CD14-positive monocyte (primary cell): Measurements from ENCODE around the gene MORC1. TPM values are rescaled to one million over a fixed set of nuclear protein-coding genes. Genes with fewer than 3 reads are reported as not detected.

Experiments
- DNase-seq, 3 donors: peaks; one replicate each; pipeline ENCODE4 v3.0.0-alpha.2; 2011 to 2022
- H2AFZ ChIP-seq: 2 replicates; pipeline ENCODE4 v1.6.0; 2012; ENCODE audit warnings: mild to moderate bottlenecking, low read depth, low read length, inconsistent platforms; ENCODE audit not compliant: insufficient read depth, poor library complexity, severe bottlenecking
- H3K27ac ChIP-seq, 2 donors: 1 replicate in 1 of 2; 2 replicates in 1 of 2; pipeline ENCODE4 v1.5.1; 2012 to 2013; ENCODE audit warnings: low read length in 2 of 2, control low read depth in 1 of 2, inconsistent platforms in 1 of 2, low read depth in 1 of 2, mild to moderate bottlenecking in 1 of 2
- H3K27me3 ChIP-seq, 2 donors: one replicate each; pipeline versions ENCODE4 v1.6.0 to v1.6.1; 2011 to 2013; ENCODE audit warnings: low read length in 2 of 2; ENCODE audit not compliant: control insufficient read depth in 2 of 2, insufficient read depth in 2 of 2
- H3K36me3 ChIP-seq, 2 donors: replicated peaks in 1 of 2; 1 replicate in 1 of 2; 2 replicates in 1 of 2; pipeline versions ENCODE4 v1.5.1 to v1.6.1; 2012 to 2013; ENCODE audit warnings: low read length in 2 of 2, control low read depth in 1 of 2, inconsistent platforms in 1 of 2, mild to moderate bottlenecking in 1 of 2; ENCODE audit not compliant: insufficient read depth in 2 of 2, control insufficient read depth in 1 of 2
- H3K4me1 ChIP-seq, 2 donors: 1 replicate in 1 of 2; 2 replicates in 1 of 2; pipeline versions ENCODE4 v1.5.1 to v1.6.1; 2012 to 2013; ENCODE audit warnings: low read length in 2 of 2, control low read depth in 1 of 2, inconsistent platforms in 1 of 2, mild to moderate bottlenecking in 1 of 2, moderate library complexity in 1 of 2; ENCODE audit not compliant: insufficient read depth in 2 of 2, control insufficient read depth in 1 of 2
- H3K4me2 ChIP-seq: replicated peaks from 2 replicates; pipeline ENCODE3; 2012; ENCODE audit warnings: low read length, moderate library complexity, mild to moderate bottlenecking; ENCODE audit not compliant: poor library complexity, severe bottlenecking; ENCODE audit errors: extremely low read depth
- H3K4me3 ChIP-seq, 3 experiments: fragments of 200-600 bp in 1 of 3; sonication (generic) in 1 of 3; replicated peaks in 1 of 3; 1 replicate in 2 of 3; 2 replicates in 1 of 3; pipeline ENCODE4 v1.5.1; 2011 to 2013; ENCODE audit warnings: low read length in 3 of 3, mild to moderate bottlenecking in 3 of 3, control low read depth in 2 of 3, low read depth in 2 of 3, inconsistent platforms in 1 of 3, moderate library complexity in 1 of 3
- H3K79me2 ChIP-seq: 2 replicates; pipeline ENCODE4 v1.6.0; 2012; ENCODE audit warnings: mild to moderate bottlenecking, control low read depth, inconsistent platforms, low read length, moderate library complexity; ENCODE audit not compliant: insufficient read depth
- H3K9ac ChIP-seq: 2 replicates; pipeline ENCODE4 v1.6.0; 2017; ENCODE audit warnings: low read length, mild to moderate bottlenecking; ENCODE audit not compliant: insufficient read depth, poor library complexity, severe bottlenecking
- H3K9me3 ChIP-seq, 2 donors: replicated peaks in 1 of 2; 1 replicate in 1 of 2; 2 replicates in 1 of 2; pipeline versions ENCODE4 v1.5.1 to v1.6.1; 2012 to 2013; ENCODE audit warnings: low read length in 2 of 2, control low read depth in 1 of 2; ENCODE audit not compliant: control insufficient read depth in 1 of 2, insufficient read depth in 1 of 2
- H4K20me1 ChIP-seq: 2 replicates; pipeline ENCODE4 v1.6.0; 2012; ENCODE audit warnings: mild to moderate bottlenecking, low read length, control low read depth, moderate library complexity; ENCODE audit not compliant: insufficient read depth
- H3K27ac Mint-ChIP-seq, 7 donors: one replicate each; pipeline ENCODE4 v1.8.0; 2020; ENCODE audit warnings: mild to moderate bottlenecking in 7 of 7, mixed read lengths in 7 of 7, moderate library complexity in 6 of 7, inconsistent platforms in 2 of 7
- H3K27me3 Mint-ChIP-seq, 3 donors: one replicate each; pipeline ENCODE4 v1.8.0; 2021 to 2022; ENCODE audit warnings: low read depth in 3 of 3, mild to moderate bottlenecking in 3 of 3, mixed read lengths in 3 of 3, moderate library complexity in 3 of 3, inconsistent platforms in 1 of 3
- H3K36me3 Mint-ChIP-seq, 2 donors: one replicate each; pipeline ENCODE4 v1.8.0; 2020; ENCODE audit warnings: mixed read lengths in 2 of 2, inconsistent platforms in 1 of 2, mild to moderate bottlenecking in 1 of 2
- H3K4me1 Mint-ChIP-seq: one replicate; pipeline ENCODE4 v1.8.0; 2020; ENCODE audit warnings: mild to moderate bottlenecking, mixed read lengths
- H3K4me3 Mint-ChIP-seq, 2 donors: one replicate each; pipeline ENCODE4 v1.8.0; 2020; ENCODE audit warnings: mild to moderate bottlenecking in 2 of 2, mixed read lengths in 2 of 2, moderate library complexity in 1 of 2
- H3K9me3 Mint-ChIP-seq, 7 donors: one replicate each; pipeline ENCODE4 v1.8.0; 2020 to 2022; ENCODE audit warnings: mixed read lengths in 7 of 7, mild to moderate bottlenecking in 6 of 7, moderate library complexity in 6 of 7, inconsistent platforms in 2 of 7
- CTCF ChIP-seq: fragments of 200-600 bp; IDR thresholded peaks from one replicate; pipeline ENCODE4 v1.8.0; 2022; ENCODE audit warnings: antibody characterized with exemption, mild to moderate bottlenecking
- WGBS: methylation state at CpG from one replicate; pipeline ENCODE4 v1.1.5; 2013; ENCODE audit warnings: missing lambda C conversion rate; ENCODE audit not compliant: insufficient coverage; 5-methylcytosine and 5-hydroxymethylcytosine counted together
- intact Hi-C, 2 donors: fragments of 100-400 bp; cut with micrococcal nuclease; formaldehyde crosslinking; loops; one replicate each; pipeline versions ENCODE4 v1.15.0 to v1.15.1; 2023
- polyA minus RNA-seq: library from RNA; depleted of rRNA, polyadenylated mRNA; stranded (reverse); fragments of >200 nt; gene quantifications from 2 replicates; pipeline ENCODE4 v1.2.3, GENCODE V29; 2012
- polyA plus RNA-seq, 3 donors: library from polyadenylated mRNA; depleted of rRNA in 1 of 3; unstranded in 2 of 3; stranded (reverse) in 1 of 3; fragments of 300-500 nt in 2 of 3; fragments of >200 nt in 1 of 3; fragmentation: Illumina TruSeq in 2 of 3; gene quantifications; 1 replicate in 2 of 3; 2 replicates in 1 of 3; pipeline ENCODE4 v1.2.3, GENCODE V29; 2012 to 2021
- total RNA-seq, 12 experiments: library from RNA in 1 of 12; stranded (reverse) in 1 of 12; fragments of 120-200 nt in 1 of 12; gene quantifications; one replicate each; pipeline ENCODE4 v1.2.4 and lab custom pipeline; 2013 to 2026; ENCODE audit warnings: mixed read lengths in 6 of 12, inconsistent platforms in 1 of 12

MORC1 gene
- total RNA-seq (2013): 0.06 TPM
- polyA plus RNA-seq (not detected), polyA minus RNA-seq (not detected in 2 replicates), total RNA-seq (lab: John Stamatoyannopoulos, UW) (0 to 2.1 (median 0.08) reads per million in 11 experiments)

GRCh38 chr3:109117939-109118338 is at the start of gene MORC1:
TSS of gene MORC1 (minus strand) at chr3:109118134. CDS start at chr3:109118059, 75 bp downstream.
- TF ChIP-seq CTCF: no peak
- Histone ChIP-seq H3K9ac (no peak within 1 kb of the TSS), H3K4me2 (no peak within 1 kb of the TSS), H3K4me1 (peaks cover 5 to 9% of the 10 kb centered on the region in 2 donors), H3K36me3 (no peaks in the 10 kb centered on the region), H2AFZ (no peak within 1 kb of the TSS), H3K4me3 (no peak within 1 kb of the TSS), H3K9me3 (peaks cover 0 to 6% of the 10 kb centered on the region in 2 donors), H3K79me2 (no peaks in the 10 kb centered on the region), H3K27ac (no peak within 1 kb of the TSS), H4K20me1 (no peaks in the 10 kb centered on the region), H3K27me3 (no peaks in the 10 kb centered on the region)
- Mint-ChIP-seq H3K27ac (no peak within 1 kb of the TSS), H3K4me3 (no peak within 1 kb of the TSS), H3K4me1 (peaks cover 9% of the 10 kb centered on the region), H3K27me3 (peaks cover 0 to 3% (median 0%) of the 10 kb centered on the region in 3 donors), H3K9me3 (peaks cover 0 to 7% (median 2%) of the 10 kb centered on the region in 7 donors), H3K36me3 (no peaks in the 10 kb centered on the region)
- DNase-seq: no peak
- 95% methylated on average over 25 of the region's 38 CpGs for WGBS
- intact Hi-C loops: no loop called here

- Histone ChIP-seq H4K20me1 (no peaks in the 10 kb centered on the region), H3K9ac (no peak overlapping the region), H3K79me2 (no peaks in the 10 kb centered on the region), H3K27me3 (no peaks in the 10 kb centered on the region), H3K4me3 (no peak overlapping the region), H3K4me1 (no peaks in the 10 kb centered on the region), H2AFZ (no peak overlapping the region), H3K27ac (no peak overlapping the region), H3K9me3 (peaks cover 0 to 4% of the 10 kb centered on the region in 2 donors), H3K36me3 (no peaks in the 10 kb centered on the region), H3K4me2 (no peak overlapping the region)
- intact Hi-C loops: no loop called here
- H3K4me3 Mint-ChIP-seq: no peak overlapping the region
- H3K27me3 Mint-ChIP-seq: no peaks in the 10 kb centered on the region
- no peaks in the 10 kb centered on the region for H3K4me1 Mint-ChIP-seq
- no peaks in the 10 kb centered on the region for H3K36me3 Mint-ChIP-seq
- H3K27ac Mint-ChIP-seq: no peak overlapping the region
- TF ChIP-seq CTCF: no peak
- peaks cover 0 to 11% (median 0%) of the 10 kb centered on the region in 7 donors for H3K9me3 Mint-ChIP-seq
- 95% methylated on average over 2 of the region's 4 CpGs for WGBS
- no peak for DNase-seq
Measured at GRCh38 chr3:109165905-109166304, 48.0 kb upstream of the MORC1 start.
